ENCODE data around the gene FSTL4.

Gene FSTL4

DNA sequence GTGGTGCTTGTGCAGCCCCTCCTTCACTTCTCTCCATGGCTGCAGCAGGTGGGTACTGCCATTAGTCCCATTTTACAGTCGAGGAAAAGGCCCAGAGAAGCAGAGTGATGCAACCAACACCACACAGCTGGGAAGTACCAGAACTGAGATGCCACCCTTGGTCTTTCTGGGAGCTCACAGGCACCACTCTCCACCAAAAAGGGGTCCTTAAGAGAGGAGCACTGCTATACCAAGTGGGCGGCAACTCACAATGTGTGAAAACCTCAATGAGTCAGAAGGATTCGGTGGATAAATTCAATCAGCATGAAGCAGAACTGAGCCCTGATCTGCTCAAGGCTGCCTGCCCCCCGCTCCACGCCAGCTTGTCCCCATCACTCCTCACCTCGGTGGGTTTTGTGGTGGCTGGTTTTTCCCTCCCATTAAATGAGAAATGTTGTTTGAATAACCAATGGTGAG, 213.7 kb downstream of the FSTL4 start:
- H3K27ac ChIP-seq, result no peak overlapping the region
- no peak for TF ChIP-seq CTCF (conservative IDR thresholded peaks at IDR 0.05; ENCODE audit: low read depth, low read length)
- no peaks in the 10 kb centered on the region for H4K20me1 ChIP-seq (ENCODE audit: insufficient read depth)
- no peak overlapping the region for H3K4me2 ChIP-seq
- no peaks in the 10 kb centered on the region for H3K27me3 ChIP-seq (ENCODE audit: insufficient read depth, low read depth)
- H2AFZ ChIP-seq (ENCODE audit: low read depth), result no peak overlapping the region
- H3K79me2 ChIP-seq (ENCODE audit: insufficient read depth, low read depth), result no peaks in the 10 kb centered on the region
- H3K36me3 ChIP-seq (ENCODE audit: insufficient read depth), result no peaks in the 10 kb centered on the region
- no peaks in the 10 kb centered on the region for H3K4me1 ChIP-seq (ENCODE audit: low read depth, poor library complexity, severe bottlenecking)
- H3K9ac ChIP-seq, result no peak overlapping the region
- no peak overlapping the region for H3K4me3 ChIP-seq (IDR thresholded peaks at IDR 0.05; ENCODE audit: insufficient read depth, low read depth, low read length)

GRCh38 chr5:133397990-133398645, 214.2 kb downstream of the FSTL4 start:
- no peaks in the 10 kb centered on the region for H3K79me2 ChIP-seq (ENCODE audit: insufficient read depth, low read depth)
- H3K27me3 ChIP-seq (ENCODE audit: insufficient read depth, low read depth), result no peaks in the 10 kb centered on the region
- H3K4me1 ChIP-seq (ENCODE audit: low read depth, poor library complexity, severe bottlenecking), result no peaks in the 10 kb centered on the region
- no peak overlapping the region for H3K4me3 ChIP-seq (IDR thresholded peaks at IDR 0.05; ENCODE audit: insufficient read depth, low read depth, low read length)
- H4K20me1 ChIP-seq (ENCODE audit: insufficient read depth), result no peaks in the 10 kb centered on the region
- H3K36me3 ChIP-seq (ENCODE audit: insufficient read depth), result no peaks in the 10 kb centered on the region
- H3K9ac ChIP-seq, result no peak overlapping the region
- no peak overlapping the region for H3K4me2 ChIP-seq
- no peak for TF ChIP-seq CTCF (conservative IDR thresholded peaks at IDR 0.05; ENCODE audit: low read depth, low read length)
- no peak overlapping the region for H2AFZ ChIP-seq (ENCODE audit: low read depth)
- H3K27ac ChIP-seq, result no peak overlapping the region

GRCh38 chr5:133397348-133397747, 215.0 kb downstream of the FSTL4 start:
- no peaks in the 10 kb centered on the region for H3K36me3 ChIP-seq (ENCODE audit: insufficient read depth)
- no peak overlapping the region for H3K27ac ChIP-seq
- H3K9ac ChIP-seq, result no peak overlapping the region
- no peaks in the 10 kb centered on the region for H4K20me1 ChIP-seq (ENCODE audit: insufficient read depth)
- H3K79me2 ChIP-seq (ENCODE audit: insufficient read depth, low read depth), result no peaks in the 10 kb centered on the region
- TF ChIP-seq CTCF (conservative IDR thresholded peaks at IDR 0.05; ENCODE audit: low read depth, low read length), result no peak
- H3K4me3 ChIP-seq (IDR thresholded peaks at IDR 0.05; ENCODE audit: insufficient read depth, low read depth, low read length), result no peak overlapping the region
- H3K27me3 ChIP-seq (ENCODE audit: insufficient read depth, low read depth), result no peaks in the 10 kb centered on the region
- no peak overlapping the region for H2AFZ ChIP-seq (ENCODE audit: low read depth)
- H3K4me2 ChIP-seq, result no peak overlapping the region
- H3K4me1 ChIP-seq (ENCODE audit: low read depth, poor library complexity, severe bottlenecking), result no peaks in the 10 kb centered on the region

DNA sequence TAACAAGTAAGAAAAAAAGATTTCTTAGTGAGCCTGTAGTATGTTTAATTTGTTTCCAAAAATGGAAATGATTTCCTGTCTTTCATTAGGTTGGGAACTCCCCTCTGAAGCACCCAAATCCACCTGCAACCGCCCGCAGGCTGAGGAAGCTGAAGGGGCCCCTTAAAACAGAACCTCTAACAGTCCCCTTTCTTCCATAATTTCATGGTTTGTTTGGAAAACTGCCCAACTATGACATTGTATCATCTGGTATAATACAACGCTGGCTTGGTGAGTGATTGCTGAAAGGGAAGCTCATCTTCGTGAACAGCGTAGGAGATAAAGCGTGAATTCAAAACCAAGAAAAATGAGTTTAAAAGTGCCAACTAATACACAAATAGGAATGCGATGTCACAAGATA, 215.5 kb downstream of the FSTL4 start:
- Histone ChIP-seq H3K79me2 (ENCODE audit: insufficient read depth, low read depth) (no peaks in the 10 kb centered on the region), H3K4me3 (IDR thresholded peaks at IDR 0.05; ENCODE audit: insufficient read depth, low read depth, low read length) (no peak overlapping the region), H4K20me1 (ENCODE audit: insufficient read depth) (no peaks in the 10 kb centered on the region), H3K9ac (no peak overlapping the region), H2AFZ (ENCODE audit: low read depth) (no peak overlapping the region), H3K4me2 (no peak overlapping the region), H3K27me3 (ENCODE audit: insufficient read depth, low read depth) (no peaks in the 10 kb centered on the region), H3K36me3 (ENCODE audit: insufficient read depth) (no peaks in the 10 kb centered on the region), H3K27ac (no peak overlapping the region), H3K4me1 (ENCODE audit: low read depth, poor library complexity, severe bottlenecking) (no peaks in the 10 kb centered on the region)
- no peak for TF ChIP-seq CTCF (conservative IDR thresholded peaks at IDR 0.05; ENCODE audit: low read depth, low read length)

Data from KMS-11 (cell line).